ENCODE data around the gene PRG3. TPM values are rescaled to one million over a fixed set of nuclear protein-coding genes. Genes with fewer than 3 reads are reported as not detected.

The PRG3 gene
- total RNA-seq, 2 donors from 2014 or later, result not detected

DNA sequence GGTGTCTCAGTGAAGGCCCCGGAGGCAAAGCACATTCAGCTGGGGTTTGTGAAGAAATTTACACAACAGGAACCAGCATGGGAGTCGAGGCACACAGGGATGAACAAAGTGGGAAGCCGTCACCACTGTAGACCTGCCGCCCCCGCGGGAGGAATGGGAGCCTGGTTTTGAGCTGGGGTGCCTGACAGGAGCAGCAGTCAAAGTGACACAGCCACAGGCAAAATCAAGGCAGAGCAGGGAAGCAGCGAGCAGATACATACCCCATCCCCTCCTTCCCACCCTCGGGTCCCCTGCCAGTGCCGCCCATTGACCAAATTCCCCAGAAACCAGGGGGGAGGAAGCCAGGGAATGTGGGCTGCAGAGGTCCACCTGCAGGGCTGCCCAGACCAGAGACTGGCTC, 22.0 kb downstream of the PRG3 start:
- Histone ChIP-seq H3K36me3 (replicated peaks in 1 of 2; ENCODE audit: insufficient read depth in 1 of 2, low read depth in 2 of 2) (no peaks in the 10 kb centered on the region), H3K4me1 (peaks cover 48% of the 10 kb centered on the region), H3K27ac (peak overlapping the region; percentile 52 to 81 (median 72)), H3K27me3 (no peaks in the 10 kb centered on the region), H3K4me3 (no peak overlapping the region), H3K9me3 (no peaks in the 10 kb centered on the region)
- intact Hi-C loops (cut with DNase I), result loop anchor here (10.0 kb wide), 1 partner anchor 286 kb away; the partner anchor contains the start of gene YPEL4
- TF ChIP-seq, protein P1, sequence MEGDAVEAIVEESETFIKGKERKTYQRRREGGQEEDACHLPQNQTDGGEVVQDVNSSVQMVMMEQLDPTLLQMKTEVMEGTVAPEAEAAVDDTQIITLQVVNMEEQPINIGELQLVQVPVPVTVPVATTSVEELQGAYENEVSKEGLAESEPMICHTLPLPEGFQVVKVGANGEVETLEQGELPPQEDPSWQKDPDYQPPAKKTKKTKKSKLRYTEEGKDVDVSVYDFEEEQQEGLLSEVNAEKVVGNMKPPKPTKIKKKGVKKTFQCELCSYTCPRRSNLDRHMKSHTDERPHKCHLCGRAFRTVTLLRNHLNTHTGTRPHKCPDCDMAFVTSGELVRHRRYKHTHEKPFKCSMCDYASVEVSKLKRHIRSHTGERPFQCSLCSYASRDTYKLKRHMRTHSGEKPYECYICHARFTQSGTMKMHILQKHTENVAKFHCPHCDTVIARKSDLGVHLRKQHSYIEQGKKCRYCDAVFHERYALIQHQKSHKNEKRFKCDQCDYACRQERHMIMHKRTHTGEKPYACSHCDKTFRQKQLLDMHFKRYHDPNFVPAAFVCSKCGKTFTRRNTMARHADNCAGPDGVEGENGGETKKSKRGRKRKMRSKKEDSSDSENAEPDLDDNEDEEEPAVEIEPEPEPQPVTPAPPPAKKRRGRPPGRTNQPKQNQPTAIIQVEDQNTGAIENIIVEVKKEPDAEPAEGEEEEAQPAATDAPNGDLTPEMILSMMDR (IDR thresholded peaks at IDR 0.05), result no peak
- TF ChIP-seq POLR2A (IDR thresholded peaks at IDR 0.05), result no peak
- no peak for ATAC-seq
- 60 to 63% methylated on average over 9 of the region's 9 CpGs for WGBS, 2 donors
- DNase-seq, result no peak

DNA sequence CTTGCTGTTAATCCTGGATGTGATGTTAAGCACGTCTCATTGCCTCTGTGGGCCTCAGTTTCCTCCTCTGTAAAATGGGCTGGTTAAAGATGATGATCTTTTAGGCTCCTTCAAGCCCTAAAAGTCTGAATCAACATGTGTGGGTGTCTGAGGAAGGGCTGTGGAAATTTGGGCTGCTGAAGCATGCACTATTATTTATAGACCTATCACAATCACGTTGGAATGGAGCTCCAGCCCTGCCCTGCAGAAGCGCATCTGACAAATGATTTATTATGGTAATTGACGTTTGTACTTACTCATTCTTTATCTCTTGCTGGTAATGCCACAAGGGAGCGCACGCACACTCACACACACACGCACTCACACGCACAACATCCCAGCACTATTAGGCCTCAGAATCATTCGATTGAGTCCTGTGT, 22.4 kb downstream of the PRG3 start:
- no peak for DNase-seq
- 56% methylated on average over 9 of the region's 9 CpGs for WGBS, 2 donors
- peak overlapping the region; percentile 52 to 81 (median 72) for H3K27ac ChIP-seq
- no peaks in the 10 kb centered on the region for H3K36me3 ChIP-seq (replicated peaks in 1 of 2; ENCODE audit: insufficient read depth in 1 of 2, low read depth in 2 of 2)
- H3K4me3 ChIP-seq, result no peak overlapping the region
- intact Hi-C loops (cut with DNase I), result loop anchor here (10.0 kb wide), 1 partner anchor 286 kb away; the partner anchor contains the start of gene YPEL4
- H3K4me1 ChIP-seq, result peaks cover 44% of the 10 kb centered on the region
- TF ChIP-seq, protein P1 (IDR thresholded peaks at IDR 0.05), result no peak
- TF ChIP-seq POLR2A (IDR thresholded peaks at IDR 0.05), result no peak
- no peak for ATAC-seq
- no peaks in the 10 kb centered on the region for H3K27me3 ChIP-seq
- no peaks in the 10 kb centered on the region for H3K9me3 ChIP-seq

DNA sequence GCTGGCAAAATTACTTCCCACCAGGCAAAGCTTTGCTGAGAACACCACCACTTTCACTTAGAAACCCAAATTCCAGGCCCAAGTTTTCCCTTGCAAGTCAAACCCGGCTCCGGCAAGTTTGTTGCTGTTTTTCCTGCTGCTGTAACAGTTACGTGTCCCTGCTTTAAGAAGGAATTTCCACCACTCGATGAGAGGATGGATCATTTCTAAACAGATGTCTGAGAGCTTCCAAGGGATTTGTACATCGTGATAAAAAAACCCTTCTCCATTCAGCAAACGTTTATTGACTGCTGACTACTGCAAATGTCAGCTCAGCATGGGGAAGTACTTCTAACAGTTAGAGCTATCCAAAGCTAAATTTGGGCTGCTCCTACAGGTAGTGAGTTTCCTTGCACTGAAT, 23.1 kb downstream of the PRG3 start:
- no peak overlapping the region for H3K4me3 ChIP-seq
- H3K36me3 ChIP-seq (replicated peaks in 1 of 2; ENCODE audit: insufficient read depth in 1 of 2, low read depth in 2 of 2), result no peaks in the 10 kb centered on the region
- no peaks in the 10 kb centered on the region for H3K27me3 ChIP-seq
- intact Hi-C loops (cut with DNase I), result loop anchor here (10.0 kb wide), 1 partner anchor 287 kb away; the partner anchor contains the start of gene YPEL4
- peak overlapping the region; percentile 36 to 77 (median 54) for H3K27ac ChIP-seq
- DNase-seq (no peak), ATAC-seq (no peak)
- no peaks in the 10 kb centered on the region for H3K9me3 ChIP-seq
- 48 to 51% methylated on average over 6 of the region's 6 CpGs for WGBS, 2 donors
- TF ChIP-seq POLR2A (IDR thresholded peaks at IDR 0.05), result no peak
- TF ChIP-seq, protein P1 (IDR thresholded peaks at IDR 0.05), result no peak
- H3K4me1 ChIP-seq, result peaks cover 38% of the 10 kb centered on the region

DNA sequence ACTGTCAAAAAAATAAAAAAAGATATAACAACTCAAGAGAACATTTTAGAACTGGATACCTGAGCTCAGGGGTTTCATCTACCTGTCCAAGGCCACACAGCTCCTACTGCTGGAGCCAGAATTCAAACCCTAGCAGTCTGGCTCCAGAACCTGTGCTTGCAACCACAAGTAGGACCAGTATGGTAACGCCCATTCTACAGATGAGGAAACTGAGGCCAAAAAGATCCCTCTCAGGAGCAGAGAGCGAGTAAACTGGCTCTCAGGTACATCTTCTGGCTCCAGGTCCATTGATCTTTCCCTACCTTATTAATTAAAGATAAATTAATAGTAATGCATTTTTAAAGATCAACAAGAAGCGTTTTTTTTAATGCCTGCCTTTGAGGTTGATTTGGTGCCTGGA, 23.6 kb downstream of the PRG3 start:
- DNase-seq, result no peak
- ATAC-seq, result no peak
- intact Hi-C loops (cut with DNase I), result loop anchor here (10.0 kb wide), 1 partner anchor 287 kb away; the partner anchor contains the start of gene YPEL4
- Histone ChIP-seq H3K36me3 (replicated peaks in 1 of 2; ENCODE audit: insufficient read depth in 1 of 2, low read depth in 2 of 2) (no peaks in the 10 kb centered on the region), H3K4me3 (no peak overlapping the region), H3K27ac (peak overlapping the region; percentile 36 to 77 (median 54)), H3K9me3 (no peaks in the 10 kb centered on the region), H3K4me1 (peaks cover 38% of the 10 kb centered on the region), H3K27me3 (no peaks in the 10 kb centered on the region)
- TF ChIP-seq, protein P1 (IDR thresholded peaks at IDR 0.05), result no peak
- TF ChIP-seq POLR2A (IDR thresholded peaks at IDR 0.05), result no peak
- 81 to 84% methylated on average over 3 of the region's 3 CpGs for WGBS, 2 donors

DNA sequence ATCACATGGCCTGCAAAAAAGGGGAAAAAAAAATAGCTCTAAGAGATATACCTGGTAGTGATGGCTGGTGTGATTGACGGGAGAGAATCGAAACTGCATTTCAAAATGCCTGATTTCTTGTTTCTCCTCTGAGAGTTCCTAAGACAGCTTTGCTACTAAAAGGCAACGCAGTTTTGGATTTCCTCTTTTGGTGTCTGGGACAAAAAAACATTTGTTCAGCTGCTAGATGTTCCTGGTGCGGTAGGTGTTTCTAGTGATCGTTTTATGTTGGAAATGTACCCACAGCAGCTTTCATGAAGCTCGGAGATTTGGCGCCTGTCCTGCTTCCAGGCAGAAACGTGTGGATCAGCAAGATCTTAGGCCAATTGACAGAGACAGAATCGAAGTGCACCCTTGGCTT, 24.7 kb downstream of the PRG3 start:
- H3K4me1 ChIP-seq, result peaks cover 38% of the 10 kb centered on the region
- H3K36me3 ChIP-seq (replicated peaks in 1 of 2; ENCODE audit: insufficient read depth in 1 of 2, low read depth in 2 of 2), result no peaks in the 10 kb centered on the region
- no peak for TF ChIP-seq POLR2A (IDR thresholded peaks at IDR 0.05)
- TF ChIP-seq, protein P1 (IDR thresholded peaks at IDR 0.05), result no peak
- 31 to 34% methylated on average over 9 of the region's 9 CpGs for WGBS, 2 donors
- no peaks in the 10 kb centered on the region for H3K27me3 ChIP-seq
- no peaks in the 10 kb centered on the region for H3K9me3 ChIP-seq
- intact Hi-C loops (cut with DNase I), result loop anchor here (10.0 kb wide), 1 partner anchor 289 kb away; the partner anchor contains the start of gene YPEL4
- peak overlapping the region in 2 of 4 donors; percentile 28 to 42 for H3K27ac ChIP-seq
- ATAC-seq (no peak), DNase-seq (peak in 1 of 4 donors; percentile 29)
- no peak overlapping the region for H3K4me3 ChIP-seq
